8988T (cell line): Measurements from ENCODE around the gene TCF12.

Experiments used
- DNase-seq: peaks from one replicate; pipeline ENCODE4 v3.0.0; 2011

The TCF12 gene

DNA sequence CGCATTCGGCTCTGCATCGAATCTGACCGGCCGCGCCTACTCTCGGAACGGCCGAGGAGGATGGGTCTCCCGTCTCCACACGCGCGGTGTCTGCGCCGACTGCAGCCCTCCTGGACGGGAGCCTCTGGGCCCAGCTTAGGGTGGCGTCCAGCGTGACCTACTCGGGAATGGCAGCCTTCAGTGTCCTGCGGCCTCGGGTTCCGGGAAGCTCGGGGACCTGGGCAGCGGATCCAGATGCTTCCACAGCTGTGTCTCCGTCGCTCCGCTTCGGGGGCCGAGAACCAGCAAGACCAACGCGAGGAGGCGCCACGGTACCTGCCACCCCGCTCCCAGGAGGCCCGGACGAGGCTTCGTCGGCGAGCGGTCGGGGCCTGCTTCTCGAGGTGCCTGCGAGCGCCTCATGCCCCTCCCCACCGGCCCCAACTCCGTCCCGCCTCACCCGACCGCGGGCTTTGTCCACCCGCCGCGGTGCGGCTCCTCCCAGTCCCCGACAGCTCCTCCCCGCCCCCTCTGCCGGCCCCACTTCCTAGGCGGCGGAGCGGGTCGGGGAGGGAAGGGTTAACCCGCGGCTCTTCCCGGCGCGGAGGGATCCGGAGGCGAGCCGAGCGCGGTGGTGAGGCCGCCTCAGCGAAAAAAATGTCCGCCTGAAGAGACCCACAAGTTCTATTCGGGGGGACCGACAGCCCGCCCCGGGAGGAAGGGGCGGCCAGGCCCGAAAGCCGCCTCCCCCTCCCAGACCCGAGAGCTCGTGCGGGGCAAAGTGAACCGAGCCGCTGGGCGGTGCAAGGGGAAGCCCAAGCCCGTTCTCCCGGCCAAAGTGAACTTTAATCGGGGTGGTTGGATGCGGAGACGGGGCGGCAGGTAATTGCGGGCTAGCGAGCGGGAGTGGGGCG, at the start of gene TCF12:
Gene TCF12, plus strand, starts transcription at position 599 of the 893 bp plus-strand sequence. CDS start 1,270 bp downstream, outside the sequence.
- peak; percentile 79 for DNase-seq

DNA sequence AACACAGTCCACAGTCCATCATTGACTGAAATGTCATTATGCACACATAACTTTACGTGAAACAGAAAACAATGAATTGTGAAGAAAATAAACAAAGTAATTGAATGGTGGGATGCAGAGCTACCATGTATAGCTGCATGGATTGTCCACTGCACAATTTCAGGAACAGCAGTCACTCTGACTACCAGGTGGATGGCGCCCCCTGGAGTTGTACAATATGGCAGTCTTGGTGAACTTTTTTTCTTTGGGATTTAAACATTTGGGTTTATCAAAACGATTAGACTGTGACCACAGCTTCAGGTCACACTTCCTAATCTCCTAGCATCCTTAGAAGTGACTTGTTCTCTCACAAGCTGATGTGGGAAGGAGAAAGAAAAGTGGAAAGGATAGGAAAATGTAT, 48.9 kb upstream of the TCF12 start:
- DNase-seq = no peak

DNA sequence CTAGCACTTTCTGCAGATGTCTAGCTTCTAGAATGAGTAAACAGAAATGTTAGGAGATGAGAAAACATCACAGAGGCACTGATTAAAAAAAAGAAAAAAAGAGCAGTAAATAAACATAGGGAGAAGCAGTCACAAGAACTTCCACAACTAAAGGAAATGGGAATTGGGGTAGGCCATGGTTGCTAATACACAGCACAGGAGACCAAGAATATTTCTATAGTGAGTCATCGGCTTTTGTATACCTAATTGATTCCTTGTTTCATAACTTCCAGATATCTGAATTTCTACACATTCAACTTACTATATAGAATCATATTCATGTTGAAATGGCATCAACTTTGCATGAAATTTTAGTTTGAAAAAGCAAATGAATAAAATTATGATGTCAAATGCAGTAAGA, 47.3 kb upstream of the TCF12 start:
- DNase-seq = no peak

DNA sequence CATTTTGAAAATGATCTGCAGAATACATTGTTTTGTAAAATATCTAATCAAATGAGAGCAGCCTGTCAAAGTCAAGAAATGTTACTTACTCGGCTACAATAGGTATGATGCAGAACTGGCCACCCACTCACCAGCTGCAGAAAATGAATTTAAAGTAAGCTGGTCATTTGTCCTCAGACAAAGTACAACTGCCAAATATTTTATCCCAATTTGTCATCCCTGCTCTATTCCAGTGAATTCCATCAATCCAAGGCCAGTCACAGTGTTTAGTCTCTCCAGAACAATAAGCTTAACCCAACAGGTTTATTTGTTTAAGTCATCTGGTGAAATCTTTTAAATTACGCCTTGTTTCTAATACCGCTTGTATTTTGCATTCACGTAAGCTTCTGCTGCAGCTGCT, 46.6 kb upstream of the TCF12 start:
- DNase-seq = no peak

DNA sequence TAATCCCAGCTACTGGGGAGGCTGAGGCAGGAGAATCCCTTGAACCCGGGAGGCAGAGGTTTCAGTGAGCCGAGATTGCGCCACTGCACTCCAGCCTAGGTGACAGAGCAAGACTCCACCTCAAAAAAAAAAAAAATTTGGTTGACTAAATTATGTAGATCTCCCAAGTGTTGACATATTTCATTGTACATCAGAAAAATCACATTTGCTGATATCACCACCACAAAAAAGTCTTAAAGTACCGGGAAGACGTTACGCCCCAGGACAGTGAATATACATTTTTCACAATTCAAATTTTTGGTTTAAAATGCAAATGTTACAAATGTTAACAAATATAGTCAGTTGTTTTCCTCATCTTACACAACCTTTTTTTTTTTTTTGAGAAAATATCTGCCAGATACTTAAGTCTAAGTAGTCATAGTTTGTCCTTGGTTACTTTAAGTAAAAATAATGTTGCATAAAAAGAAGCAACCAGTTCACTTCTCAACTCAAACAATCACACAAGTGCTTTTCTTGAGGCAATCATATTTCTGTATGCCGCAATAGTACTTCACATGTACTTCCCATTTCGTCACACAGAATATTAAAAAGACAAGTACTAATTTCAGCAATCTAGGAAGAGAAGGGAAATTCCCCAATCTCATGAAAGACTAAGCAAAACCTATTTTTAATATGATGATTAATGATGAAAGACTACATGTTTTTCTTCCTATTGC, 41.0 kb upstream of the TCF12 start:
- no peak for DNase-seq

DNA sequence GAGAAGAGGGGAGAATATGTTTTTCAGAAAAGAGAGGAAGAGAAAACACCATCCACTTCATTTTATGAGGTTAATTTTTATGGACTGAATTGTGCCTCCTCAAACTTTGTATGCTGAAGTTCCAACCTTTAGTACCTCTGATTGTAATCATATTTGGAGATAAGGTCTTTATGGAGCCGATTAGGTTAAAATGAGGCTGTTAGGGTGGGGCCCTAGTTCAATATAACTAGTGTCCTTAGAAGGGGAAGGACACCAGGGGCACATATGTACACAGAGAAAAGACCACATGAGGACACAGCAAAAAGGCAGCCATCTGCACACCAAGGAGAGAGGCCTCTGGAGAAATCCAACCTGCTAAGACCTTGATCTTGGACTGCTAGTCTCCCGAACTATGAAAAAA, 38.9 kb upstream of the TCF12 start:
- no peak for DNase-seq

DNA sequence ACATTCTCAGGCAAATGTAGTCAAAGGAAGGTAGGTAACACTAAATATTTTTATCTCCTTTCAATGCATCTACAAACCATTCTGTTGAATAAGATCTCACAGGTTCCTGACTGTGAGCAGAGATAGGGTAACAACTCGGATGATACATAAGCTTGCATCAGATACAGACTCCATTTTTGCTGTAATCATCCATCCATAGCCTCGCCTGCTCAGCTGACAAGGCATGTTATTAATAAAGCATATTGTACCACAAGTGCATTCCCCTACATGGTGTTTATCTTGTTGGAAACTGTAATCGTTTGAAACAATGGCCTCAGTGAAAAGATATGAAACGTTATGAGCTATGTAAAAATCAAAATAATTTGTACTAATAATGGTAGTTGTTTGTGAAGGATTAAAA, 35.4 kb upstream of the TCF12 start:
- DNase-seq = no peak

DNA sequence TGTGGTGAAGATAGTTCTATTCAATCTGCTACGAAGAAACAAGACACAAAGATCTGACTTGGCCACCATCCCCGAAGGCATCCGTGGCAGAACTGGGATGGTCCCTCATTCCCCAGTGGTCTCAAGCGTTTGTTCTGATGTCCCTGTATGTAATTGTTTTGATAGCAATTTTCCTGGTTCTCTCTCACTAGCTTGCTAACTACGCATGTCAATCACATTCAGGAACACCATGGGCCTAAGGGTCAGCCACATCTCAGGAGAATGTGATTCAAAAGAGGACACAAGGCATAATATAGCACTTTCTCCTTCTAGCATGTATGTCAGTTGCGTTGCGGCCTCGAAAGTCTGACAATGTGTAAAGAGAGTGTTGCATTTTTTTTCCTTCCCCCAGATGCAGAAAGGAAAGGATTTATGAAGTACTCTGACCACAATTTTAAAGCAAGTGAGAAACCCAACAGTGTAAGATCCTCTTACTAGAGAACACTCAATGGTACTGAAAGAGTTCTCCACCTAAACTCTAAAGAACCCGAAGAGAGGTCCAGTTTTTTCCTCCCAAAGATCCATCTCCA, 32.0 kb upstream of the TCF12 start:
- DNase-seq = no peak

DNA sequence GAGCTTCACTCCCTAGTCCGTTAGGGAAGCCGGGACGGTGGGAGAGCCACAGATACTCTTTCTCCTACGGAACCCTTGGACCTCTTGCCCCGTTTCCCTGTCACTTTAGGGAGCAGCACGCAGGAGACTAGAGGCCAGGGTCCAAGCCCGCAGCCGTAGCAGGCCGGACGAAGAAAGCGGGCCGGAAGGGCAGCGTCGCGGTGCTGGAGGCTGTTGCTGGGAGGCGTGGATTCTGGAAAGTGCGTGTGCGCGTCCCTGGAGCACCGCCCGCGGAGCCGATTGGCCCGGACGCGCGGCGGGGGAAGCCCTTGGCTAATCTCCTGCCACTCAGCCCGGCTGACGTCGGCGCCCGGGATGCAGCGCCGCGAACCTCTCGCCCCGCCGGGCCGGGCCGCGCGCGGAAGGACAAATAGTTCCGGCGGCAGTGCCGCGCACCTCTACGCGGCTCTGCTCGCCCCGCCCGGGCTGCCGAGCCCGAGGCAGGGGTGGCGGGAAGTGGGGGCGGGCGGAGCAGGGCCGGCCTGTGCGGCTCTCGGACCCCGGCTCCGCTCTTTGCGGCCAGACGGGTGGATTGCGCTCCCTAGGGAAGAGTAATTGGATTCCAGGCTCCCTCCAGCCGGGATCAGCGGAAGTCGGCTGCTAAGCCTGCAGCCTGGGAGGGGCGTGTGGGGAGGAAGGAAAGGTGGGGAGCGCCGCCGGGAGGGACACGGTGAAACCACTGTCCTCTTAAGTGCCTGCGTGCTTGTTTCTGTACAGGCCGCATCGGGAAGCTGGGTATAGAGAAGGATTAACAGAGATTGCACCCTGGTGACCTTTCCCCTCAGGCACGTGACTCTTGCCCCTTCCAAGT, 31.3 kb upstream of the TCF12 start:
- DNase-seq = peak; percentile 59

DNA sequence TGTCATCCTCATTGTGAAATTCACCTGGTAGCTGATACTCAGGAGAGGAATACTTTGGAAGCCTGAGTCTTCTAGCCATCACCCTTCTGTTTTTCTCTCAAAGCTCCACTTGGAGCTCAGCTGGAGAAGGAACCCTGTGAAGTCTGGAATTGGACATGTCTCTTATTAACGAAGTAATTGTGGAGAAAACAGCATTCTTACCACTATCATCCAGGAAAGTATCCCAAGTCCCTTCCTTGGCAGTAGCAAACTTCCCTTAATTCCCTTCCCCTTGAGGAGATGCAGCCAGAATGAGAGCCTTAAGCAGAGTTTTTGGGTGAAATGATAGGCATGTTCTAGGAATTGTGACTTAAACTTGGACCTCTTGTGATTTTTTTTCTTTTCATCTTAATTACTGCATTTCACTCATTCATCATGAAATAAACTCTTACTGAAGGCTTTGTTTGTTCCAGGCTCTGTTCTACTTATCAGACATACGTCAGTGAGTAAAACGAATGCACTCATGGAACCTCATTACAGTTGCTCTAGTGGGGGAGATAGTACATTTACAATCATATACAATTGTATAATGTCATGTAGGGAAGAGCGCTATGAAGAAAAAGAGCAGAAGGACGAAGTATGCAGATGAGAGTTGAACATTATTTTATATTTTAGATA, 30.5 kb upstream of the TCF12 start:
- no peak for DNase-seq

DNA sequence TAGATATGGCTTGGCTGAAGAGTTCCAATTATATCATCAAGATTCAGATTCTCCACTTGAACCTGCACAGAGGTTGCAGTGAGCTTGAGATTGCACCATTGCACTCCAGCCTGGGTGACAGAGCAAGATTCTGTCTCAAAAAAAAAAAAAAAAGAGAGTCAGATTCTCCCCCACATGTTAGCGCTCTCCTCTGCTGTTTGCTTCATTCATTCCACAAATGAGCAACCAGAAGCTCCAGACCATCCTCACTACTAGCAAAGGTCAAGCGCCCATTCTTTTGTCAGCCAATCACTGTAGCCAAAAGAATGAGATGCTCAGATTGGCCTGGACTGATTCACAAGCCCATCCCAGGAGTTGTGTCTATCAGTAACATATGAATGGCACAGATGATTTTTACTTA, 28.4 kb upstream of the TCF12 start:
- DNase-seq = no peak

DNA sequence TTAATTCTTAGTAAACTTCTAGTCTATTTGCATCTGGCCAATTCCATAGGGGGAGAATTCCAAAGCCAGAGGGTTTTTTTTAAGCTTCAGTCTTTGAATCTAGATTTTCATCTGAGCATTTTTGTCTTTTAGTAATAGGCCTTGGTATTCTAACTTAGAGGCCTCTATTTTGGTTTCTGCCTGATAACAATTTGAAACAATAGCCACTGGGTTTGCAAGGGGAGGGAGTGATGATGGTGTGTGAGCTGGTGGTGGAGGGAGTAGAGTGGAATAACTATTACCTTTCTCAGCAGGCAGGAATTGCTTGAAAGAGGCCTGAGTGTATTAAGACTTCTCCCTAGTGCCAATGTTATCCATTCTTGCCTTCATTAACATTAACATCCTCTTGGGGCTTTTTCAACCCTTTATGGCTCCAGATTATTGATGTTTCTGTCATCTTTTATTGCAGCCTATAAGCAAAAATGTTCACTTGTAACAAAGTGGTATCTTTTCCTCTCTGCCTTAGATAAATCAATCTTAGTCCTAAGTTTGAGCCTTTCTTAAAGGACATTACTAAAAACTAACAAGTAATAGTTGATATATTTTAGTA, 26.5 kb upstream of the TCF12 start:
- no peak for DNase-seq

DNA sequence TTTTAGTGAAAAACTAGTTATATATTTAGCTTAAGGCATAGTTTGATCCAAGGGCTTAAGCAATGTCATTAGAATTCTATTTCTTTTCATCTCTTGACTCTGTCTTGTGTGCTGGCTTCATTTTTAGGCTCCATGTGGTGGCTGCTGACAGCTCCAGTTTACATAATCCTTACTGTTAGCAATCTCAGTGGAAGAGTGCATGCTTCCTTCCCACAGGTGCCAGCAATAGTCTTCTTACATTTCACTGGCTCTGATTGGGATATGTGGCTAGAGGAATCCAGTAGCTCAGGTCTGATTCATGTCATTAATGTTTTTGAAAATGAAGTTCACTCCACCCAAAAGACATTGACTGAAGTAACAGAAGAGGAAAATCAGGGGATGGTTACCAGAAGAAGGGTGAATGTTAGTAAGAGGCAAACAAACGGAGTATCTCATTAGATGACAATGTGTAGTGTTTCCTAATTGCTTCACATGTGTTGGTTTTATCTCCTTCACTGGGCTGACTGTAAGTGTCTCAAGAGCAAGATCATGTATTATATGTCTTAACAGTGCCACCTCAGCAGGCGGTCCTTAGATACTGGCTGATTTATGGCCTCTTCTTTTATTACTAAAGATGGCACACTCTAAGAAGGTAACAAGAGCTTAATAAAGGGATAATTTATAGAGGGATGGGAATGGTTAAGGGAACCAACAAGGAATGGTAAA, 25.6 kb upstream of the TCF12 start:
- no peak for DNase-seq

DNA sequence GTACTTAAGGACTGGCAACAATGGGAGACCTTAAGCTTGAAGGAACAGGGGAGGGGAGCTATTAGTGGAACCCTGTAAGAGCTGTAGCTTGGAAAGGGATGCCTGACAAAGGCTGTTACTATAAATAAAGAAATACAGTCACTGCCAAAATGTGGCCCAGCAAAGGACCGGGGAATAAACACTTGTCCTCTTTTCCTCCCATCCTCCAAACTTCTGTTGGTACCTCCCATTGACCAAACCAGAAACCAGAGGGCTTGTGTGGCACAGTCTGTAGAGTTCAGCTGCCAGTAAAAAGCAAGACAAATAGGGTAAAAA, 25.1 kb upstream of the TCF12 start:
- DNase-seq = no peak

DNA sequence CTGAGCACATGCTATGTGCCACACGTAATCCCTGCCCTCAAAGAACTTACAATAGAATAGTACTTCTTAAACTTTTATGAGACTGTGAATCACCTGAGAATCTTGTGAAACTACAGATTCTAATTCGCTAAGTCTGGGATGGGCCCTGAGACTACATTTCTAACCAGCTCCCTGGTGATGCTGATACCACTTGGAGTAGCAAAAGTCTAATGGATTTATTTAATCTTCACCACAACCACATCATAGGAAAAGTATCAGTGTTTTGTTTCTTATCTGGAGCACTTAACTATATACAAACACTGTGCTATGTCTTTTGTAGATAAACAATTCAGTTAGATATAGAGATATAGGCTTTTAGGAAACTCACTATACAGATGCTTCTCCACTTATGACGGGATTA, 23.8 kb upstream of the TCF12 start:
- DNase-seq = no peak

DNA sequence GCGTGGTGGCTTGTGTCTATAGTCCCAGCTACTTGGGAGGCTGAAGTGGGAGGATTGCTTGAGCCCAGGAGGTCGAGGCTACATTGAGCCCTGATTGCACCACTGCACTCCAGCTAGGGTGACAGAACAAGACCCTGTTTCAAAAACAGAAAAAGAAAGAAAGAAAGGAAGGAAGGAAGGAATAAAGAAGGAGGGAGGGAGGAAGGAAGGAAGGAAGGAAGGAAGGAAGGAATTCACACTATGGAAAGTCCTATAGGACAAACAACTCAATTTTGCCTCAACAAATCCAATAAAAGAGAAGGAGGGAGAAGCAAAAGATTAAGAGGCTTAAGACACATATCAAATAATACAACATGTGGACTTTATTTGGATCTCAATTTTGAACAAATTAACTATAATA, 16.5 kb upstream of the TCF12 start:
- DNase-seq = no peak

DNA sequence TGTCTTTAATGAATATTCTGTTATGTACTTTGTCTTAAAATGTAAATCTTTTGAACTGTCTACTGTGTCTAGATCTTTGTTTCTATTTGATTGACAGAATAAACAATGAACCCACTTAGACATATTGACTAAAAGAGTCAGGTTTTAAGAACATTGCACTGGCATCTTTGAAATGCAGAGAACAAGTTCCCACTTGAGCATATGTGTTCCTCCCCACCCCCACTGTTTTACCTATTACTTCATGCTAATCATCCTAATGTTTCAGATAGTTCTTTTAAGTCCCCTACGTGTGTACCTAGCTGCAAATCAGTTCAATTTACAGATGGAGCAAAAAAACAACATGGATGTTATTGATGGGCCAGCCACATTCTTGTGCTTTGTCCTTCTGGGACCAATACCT, 11.7 kb upstream of the TCF12 start:
- DNase-seq = no peak

DNA sequence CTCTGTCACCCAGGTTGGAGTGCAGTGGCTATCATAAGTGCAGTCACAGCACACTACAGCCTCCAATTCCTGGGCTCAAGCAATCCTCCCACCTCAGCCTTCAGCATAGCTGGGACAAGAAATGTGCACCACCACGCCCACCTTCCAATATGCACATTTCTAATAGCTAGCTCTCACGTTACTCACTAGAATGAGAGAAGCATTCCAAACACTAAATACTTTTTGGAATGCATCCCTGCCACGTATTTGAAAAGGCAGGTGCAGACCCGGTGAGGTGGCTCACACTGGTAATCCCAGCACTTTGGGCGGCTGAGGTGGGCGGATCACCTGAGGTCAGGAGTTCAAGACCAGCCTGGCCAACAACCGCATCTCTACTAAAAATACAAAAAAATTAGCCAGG, 7.6 kb upstream of the TCF12 start:
- DNase-seq = no peak

DNA sequence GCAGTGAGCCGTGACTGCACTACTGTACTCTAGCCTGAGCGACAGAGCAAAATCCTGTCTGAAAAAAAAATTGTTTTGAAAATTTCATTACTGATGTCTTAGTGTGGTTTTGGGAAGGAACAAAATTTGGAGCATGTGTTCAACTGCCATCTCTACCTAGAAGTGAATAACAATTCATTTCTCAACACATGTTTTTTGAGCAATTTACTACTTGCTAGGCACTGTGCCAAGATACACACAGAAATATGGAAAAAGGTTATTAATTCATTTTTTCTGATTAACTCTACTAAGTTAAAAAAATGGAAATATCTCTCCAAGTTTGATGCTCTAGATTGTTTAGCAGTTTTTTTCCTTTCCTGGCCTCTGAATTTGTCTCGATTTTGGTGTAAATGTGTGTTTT, 5.2 kb upstream of the TCF12 start:
- DNase-seq = no peak

DNA sequence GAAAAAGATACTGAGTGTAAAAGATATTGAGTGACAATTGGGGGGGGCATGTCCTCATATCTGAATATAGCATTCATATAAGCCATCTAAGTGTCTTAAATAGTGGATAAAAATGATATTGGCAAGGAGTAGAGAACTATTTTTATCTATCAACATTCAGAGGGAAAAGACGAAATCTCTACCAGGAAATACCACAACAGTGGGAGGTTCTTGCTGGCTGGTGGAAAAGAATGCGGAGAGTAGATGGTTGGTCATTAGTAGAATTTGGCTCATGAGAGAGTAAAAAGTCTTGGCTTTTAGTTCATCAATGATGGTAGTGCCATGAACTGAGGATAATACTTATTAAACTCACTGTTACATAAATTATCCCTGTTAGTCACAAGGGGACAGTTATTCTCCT, 4.8 kb upstream of the TCF12 start:
- no peak for DNase-seq

DNA sequence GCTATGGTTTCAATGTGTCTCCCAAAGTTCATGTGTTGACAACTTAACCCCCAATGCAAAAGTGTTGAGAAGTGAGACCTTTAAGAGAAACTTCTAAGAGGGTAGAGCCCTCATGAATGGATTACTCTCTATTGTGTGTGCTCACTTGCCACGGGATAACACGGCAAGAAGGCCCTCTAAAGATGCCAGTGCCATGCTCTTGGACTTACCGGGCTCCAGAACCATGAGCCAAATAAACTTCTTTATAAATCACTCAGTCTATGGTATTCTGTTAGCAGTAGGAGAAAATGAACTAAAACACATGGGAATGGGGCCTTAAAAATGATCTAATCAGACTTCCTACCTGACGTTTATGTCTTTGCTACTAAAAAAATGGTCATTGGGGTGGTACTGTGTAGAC, 2.6 kb upstream of the TCF12 start:
- DNase-seq = no peak
